BLaER1 treated with 17β-estradiol and CSF1 and Interleukin-3, amounts not matched to agents 10 nM and 100 nM (cell line): Measurements from ENCODE around the gene NLRP9.

Source experiments
- H3K27ac ChIP-seq, 11 experiments: shearing (Covaris generic); formaldehyde crosslinking; 2 replicates each; pipeline ENCODE4 v1.8.1; 2022
- H3K27me3 ChIP-seq, 11 experiments: shearing (Covaris generic); formaldehyde crosslinking; 2 replicates each; pipeline ENCODE4 v1.8.1; 2022
- H3K36me3 ChIP-seq, 11 experiments: shearing (Covaris generic); formaldehyde crosslinking; 2 replicates each; pipeline ENCODE4 v1.8.1; 2022
- H3K4me1 ChIP-seq, 10 experiments: shearing (Covaris generic); formaldehyde crosslinking; 2 replicates each; pipeline ENCODE4 v1.8.1; 2022
- H3K4me2 ChIP-seq, 11 experiments: shearing (Covaris generic); formaldehyde crosslinking; 2 replicates each; pipeline ENCODE4 v1.8.1; 2022
- H3K4me3 ChIP-seq, 10 experiments: shearing (Covaris generic); formaldehyde crosslinking; 2 replicates each; pipeline ENCODE4 v1.8.1; 2022
- H3K9ac ChIP-seq, 11 experiments: shearing (Covaris generic); formaldehyde crosslinking; 2 replicates each; pipeline ENCODE4 v1.8.1; 2022
- H3K9me3 ChIP-seq, 11 experiments: shearing (Covaris generic); formaldehyde crosslinking; replicated peaks in 1 of 11; 2 replicates each; pipeline ENCODE4 v1.8.1; 2022
- H4K20me1 ChIP-seq, 11 experiments: shearing (Covaris generic); formaldehyde crosslinking; 2 replicates each; pipeline ENCODE4 v1.8.1; 2022
- Cebpa-rat ChIP-seq, 11 experiments: shearing (Covaris generic); IDR thresholded peaks; 2 replicates each; pipeline ENCODE4 v1.8.1; 2022

Gene NLRP9

GRCh38 chr19:55704494-55705245 lies 33.5 kb downstream of the NLRP9 start:
- Histone ChIP-seq H3K36me3 (peaks cover 21 to 45% (median 32%) of the 10 kb centered on the region in 11 experiments), H4K20me1 (peaks cover 0 to 36% (median 3%) of the 10 kb centered on the region in 11 experiments; a peak in 5 of 22 replicates), H3K27ac (no peak overlapping the region), H3K27me3 (no peaks in the 10 kb centered on the region), H3K4me1 (peaks cover 0 to 13% (median 8%) of the 10 kb centered on the region in 10 experiments; a peak in 14 of 20 replicates), H3K9ac (no peak overlapping the region), H3K9me3 (no peaks in the 10 kb centered on the region), H3K4me2 (no peak overlapping the region), H3K4me3 (no peak overlapping the region)
- no peak for TF ChIP-seq Cebpa-rat (IDR thresholded peaks at IDR 0.05)

GRCh38 chr19:55703790-55704215 lies 34.4 kb downstream of the NLRP9 start:
- Histone ChIP-seq H3K9ac (no peak overlapping the region), H4K20me1 (peaks cover 0 to 42% (median 6%) of the 10 kb centered on the region in 11 experiments; a peak in 6 of 22 replicates), H3K4me3 (no peak overlapping the region), H3K9me3 (no peaks in the 10 kb centered on the region), H3K27me3 (no peaks in the 10 kb centered on the region), H3K4me2 (no peak overlapping the region), H3K4me1 (peaks cover 0 to 13% (median 8%) of the 10 kb centered on the region in 10 experiments; a peak in 14 of 20 replicates), H3K36me3 (peaks cover 27 to 54% (median 39%) of the 10 kb centered on the region in 11 experiments), H3K27ac (no peak overlapping the region)
- TF ChIP-seq Cebpa-rat (IDR thresholded peaks at IDR 0.05): no peak

DNA sequence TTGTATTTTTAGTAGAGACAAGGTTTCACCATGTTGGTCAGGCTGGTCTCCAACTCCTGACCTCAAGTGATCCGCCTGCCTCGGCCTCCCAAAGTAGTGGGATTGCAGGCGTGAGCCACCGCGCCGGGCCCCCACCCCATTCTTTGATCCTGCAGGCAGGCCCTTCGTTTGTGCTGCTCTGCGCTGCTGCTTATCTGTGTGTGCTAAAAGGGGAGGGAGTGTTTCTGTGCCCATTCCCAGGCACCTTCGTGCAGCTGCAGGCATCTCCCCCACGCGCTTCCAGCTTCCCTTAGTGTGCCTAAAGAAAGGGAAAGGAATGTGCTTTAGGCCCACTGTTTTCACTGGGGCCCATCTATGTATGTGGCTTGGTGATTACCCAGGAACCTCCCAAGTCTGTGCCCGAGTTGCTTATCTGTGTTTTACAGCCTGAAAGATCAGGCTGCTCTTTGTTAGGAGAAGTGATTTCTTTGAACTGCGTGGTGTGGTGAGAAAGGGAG lies 36.0 kb downstream of the NLRP9 start:
- no peaks in the 10 kb centered on the region for H3K27me3 ChIP-seq
- no peak for TF ChIP-seq Cebpa-rat (IDR thresholded peaks at IDR 0.05)
- peaks cover 0 to 12% (median 6%) of the 10 kb centered on the region in 10 experiments; a peak in 14 of 20 replicates for H3K4me1 ChIP-seq
- H3K4me3 ChIP-seq: no peak overlapping the region
- no peak overlapping the region for H3K27ac ChIP-seq
- H3K4me2 ChIP-seq: no peak overlapping the region
- peaks cover 40 to 68% (median 52%) of the 10 kb centered on the region in 11 experiments for H3K36me3 ChIP-seq
- H3K9ac ChIP-seq: no peak overlapping the region
- H4K20me1 ChIP-seq: peaks cover 0 to 53% (median 6%) of the 10 kb centered on the region in 11 experiments; a peak in 9 of 22 replicates
- H3K9me3 ChIP-seq: no peaks in the 10 kb centered on the region

GRCh38 chr19:55700813-55701212 lies 37.4 kb downstream of the NLRP9 start:
- Histone ChIP-seq H3K9me3 (no peaks in the 10 kb centered on the region), H3K4me3 (no peak overlapping the region), H3K4me2 (no peak overlapping the region), H3K9ac (no peak overlapping the region), H3K36me3 (peaks cover 52 to 81% (median 65%) of the 10 kb centered on the region in 11 experiments), H4K20me1 (peaks cover 0 to 67% (median 18%) of the 10 kb centered on the region in 11 experiments; a peak in 11 of 22 replicates), H3K27me3 (no peaks in the 10 kb centered on the region), H3K4me1 (peaks cover 0 to 6% (median 0%) of the 10 kb centered on the region in 10 experiments; a peak in 4 of 20 replicates), H3K27ac (no peak overlapping the region)
- no peak for TF ChIP-seq Cebpa-rat (IDR thresholded peaks at IDR 0.05)

- peaks cover 0 to 6% (median 0%) of the 10 kb centered on the region in 10 experiments; a peak in 1 of 20 replicates for H3K4me1 ChIP-seq
- peaks cover 0 to 68% (median 23%) of the 10 kb centered on the region in 11 experiments; a peak in 12 of 22 replicates for H4K20me1 ChIP-seq
- no peak overlapping the region for H3K4me3 ChIP-seq
- no peak overlapping the region for H3K9ac ChIP-seq
- no peaks in the 10 kb centered on the region for H3K9me3 ChIP-seq
- no peak overlapping the region for H3K27ac ChIP-seq
- no peak overlapping the region for H3K4me2 ChIP-seq
- peaks cover 57 to 84% (median 72%) of the 10 kb centered on the region in 11 experiments for H3K36me3 ChIP-seq
- no peak for TF ChIP-seq Cebpa-rat (IDR thresholded peaks at IDR 0.05)
- no peaks in the 10 kb centered on the region for H3K27me3 ChIP-seq
Observed at GRCh38 chr19:55699221-55699620, 39.0 kb downstream of the NLRP9 start.

GRCh38 chr19:55698256-55698655 lies 39.9 kb downstream of the NLRP9 start:
- H4K20me1 ChIP-seq: peaks cover 0 to 68% (median 32%) of the 10 kb centered on the region in 11 experiments; a peak in 14 of 22 replicates
- H3K4me1 ChIP-seq: peaks cover 0 to 6% (median 0%) of the 10 kb centered on the region in 10 experiments; a peak in 1 of 20 replicates
- H3K4me2 ChIP-seq: no peak overlapping the region
- peaks cover 64 to 84% (median 73%) of the 10 kb centered on the region in 11 experiments for H3K36me3 ChIP-seq
- no peak for TF ChIP-seq Cebpa-rat (IDR thresholded peaks at IDR 0.05)
- no peak overlapping the region for H3K4me3 ChIP-seq
- H3K9me3 ChIP-seq: no peaks in the 10 kb centered on the region
- no peaks in the 10 kb centered on the region for H3K27me3 ChIP-seq
- H3K27ac ChIP-seq: no peak overlapping the region
- no peak overlapping the region for H3K9ac ChIP-seq

DNA sequence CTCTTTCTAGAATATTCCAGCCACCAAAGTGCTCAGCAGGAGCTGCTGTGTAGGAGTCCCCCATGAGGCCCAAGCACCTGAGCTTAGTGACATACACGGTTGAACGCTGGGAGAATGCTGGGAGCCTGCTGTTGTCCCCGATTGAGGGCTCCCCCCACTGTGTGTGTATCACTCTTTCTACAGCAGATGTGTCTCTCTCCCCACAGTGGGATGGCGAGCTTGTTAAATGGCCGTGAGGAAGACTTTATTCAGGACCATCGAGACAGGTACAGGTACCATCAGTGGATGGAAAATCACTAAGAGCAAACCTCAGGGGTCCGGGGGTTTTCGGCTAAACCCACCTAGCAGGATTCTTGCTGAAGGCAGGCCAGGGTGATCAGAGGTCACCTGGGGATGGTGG lies 40.5 kb downstream of the NLRP9 start:
- Histone ChIP-seq H3K4me2 (no peak overlapping the region), H3K4me3 (no peak overlapping the region), H4K20me1 (peaks cover 0 to 69% (median 35%) of the 10 kb centered on the region in 11 experiments; a peak in 14 of 22 replicates), H3K27ac (no peak overlapping the region), H3K9ac (no peak overlapping the region), H3K4me1 (peaks cover 0 to 6% (median 0%) of the 10 kb centered on the region in 10 experiments; a peak in 1 of 20 replicates), H3K36me3 (peaks cover 69 to 84% (median 77%) of the 10 kb centered on the region in 11 experiments), H3K9me3 (no peaks in the 10 kb centered on the region), H3K27me3 (no peaks in the 10 kb centered on the region)
- no peak for TF ChIP-seq Cebpa-rat (IDR thresholded peaks at IDR 0.05)

- Histone ChIP-seq H3K9me3 (no peaks in the 10 kb centered on the region), H3K27me3 (no peaks in the 10 kb centered on the region), H3K36me3 (peaks cover 74 to 88% (median 84%) of the 10 kb centered on the region in 11 experiments)
Observed at GRCh38 chr19:55697069-55697440, 41.1 kb downstream of the NLRP9 start.

More at GRCh38 chr19:55697069-55697440, 41.1 kb downstream of the NLRP9 start:
- Histone ChIP-seq H3K27ac (no peak overlapping the region), H4K20me1 (peaks cover 0 to 69% (median 36%) of the 10 kb centered on the region in 11 experiments; a peak in 15 of 22 replicates), H3K4me1 (peaks cover 0 to 6% (median 0%) of the 10 kb centered on the region in 10 experiments; a peak in 1 of 20 replicates), H3K9ac (no peak overlapping the region), H3K4me3 (no peak overlapping the region), H3K4me2 (no peak overlapping the region)
- no peak for TF ChIP-seq Cebpa-rat (IDR thresholded peaks at IDR 0.05)
